ENCODE results near the gene TIMP2.

The TIMP2 gene

GRCh38 chr17:78900816-78901215 lies 24.4 kb downstream of the TIMP2 start:
- in situ Hi-C loops (cut with HindIII; ENCODE audit: low sequenced_read_pairs), result no loop called here
- DNase-seq (ENCODE audit: low read depth), result no peak
- TF ChIP-seq, protein P1, sequence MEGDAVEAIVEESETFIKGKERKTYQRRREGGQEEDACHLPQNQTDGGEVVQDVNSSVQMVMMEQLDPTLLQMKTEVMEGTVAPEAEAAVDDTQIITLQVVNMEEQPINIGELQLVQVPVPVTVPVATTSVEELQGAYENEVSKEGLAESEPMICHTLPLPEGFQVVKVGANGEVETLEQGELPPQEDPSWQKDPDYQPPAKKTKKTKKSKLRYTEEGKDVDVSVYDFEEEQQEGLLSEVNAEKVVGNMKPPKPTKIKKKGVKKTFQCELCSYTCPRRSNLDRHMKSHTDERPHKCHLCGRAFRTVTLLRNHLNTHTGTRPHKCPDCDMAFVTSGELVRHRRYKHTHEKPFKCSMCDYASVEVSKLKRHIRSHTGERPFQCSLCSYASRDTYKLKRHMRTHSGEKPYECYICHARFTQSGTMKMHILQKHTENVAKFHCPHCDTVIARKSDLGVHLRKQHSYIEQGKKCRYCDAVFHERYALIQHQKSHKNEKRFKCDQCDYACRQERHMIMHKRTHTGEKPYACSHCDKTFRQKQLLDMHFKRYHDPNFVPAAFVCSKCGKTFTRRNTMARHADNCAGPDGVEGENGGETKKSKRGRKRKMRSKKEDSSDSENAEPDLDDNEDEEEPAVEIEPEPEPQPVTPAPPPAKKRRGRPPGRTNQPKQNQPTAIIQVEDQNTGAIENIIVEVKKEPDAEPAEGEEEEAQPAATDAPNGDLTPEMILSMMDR (IDR thresholded peaks at IDR 0.05; ENCODE audit: low read depth, low read length, missing control alignments), result no peak

GRCh38 chr17:78899361-78900260 lies 25.6 kb downstream of the TIMP2 start:
- in situ Hi-C loops (cut with HindIII; ENCODE audit: low sequenced_read_pairs), result no loop called here
- no peak overlapping the region for H3K4me3 ChIP-seq (ENCODE audit: low read depth, low read length)
- TF ChIP-seq, protein P1 (IDR thresholded peaks at IDR 0.05; ENCODE audit: low read depth, low read length, missing control alignments), result no peak
- DNase-seq (ENCODE audit: low read depth), result no peak

More at GRCh38 chr17:78900816-78901215, 24.4 kb downstream of the TIMP2 start:
- H3K4me3 ChIP-seq (ENCODE audit: low read depth, low read length), result no peak overlapping the region

GRCh38 chr17:78898947-78899346 lies 26.2 kb downstream of the TIMP2 start:
- no peak for DNase-seq (ENCODE audit: low read depth)
- H3K4me3 ChIP-seq (ENCODE audit: low read depth, low read length), result no peak overlapping the region
- TF ChIP-seq, protein P1 (IDR thresholded peaks at IDR 0.05; ENCODE audit: low read depth, low read length, missing control alignments), result no peak
- in situ Hi-C loops (cut with HindIII; ENCODE audit: low sequenced_read_pairs), result no loop called here

DNA sequence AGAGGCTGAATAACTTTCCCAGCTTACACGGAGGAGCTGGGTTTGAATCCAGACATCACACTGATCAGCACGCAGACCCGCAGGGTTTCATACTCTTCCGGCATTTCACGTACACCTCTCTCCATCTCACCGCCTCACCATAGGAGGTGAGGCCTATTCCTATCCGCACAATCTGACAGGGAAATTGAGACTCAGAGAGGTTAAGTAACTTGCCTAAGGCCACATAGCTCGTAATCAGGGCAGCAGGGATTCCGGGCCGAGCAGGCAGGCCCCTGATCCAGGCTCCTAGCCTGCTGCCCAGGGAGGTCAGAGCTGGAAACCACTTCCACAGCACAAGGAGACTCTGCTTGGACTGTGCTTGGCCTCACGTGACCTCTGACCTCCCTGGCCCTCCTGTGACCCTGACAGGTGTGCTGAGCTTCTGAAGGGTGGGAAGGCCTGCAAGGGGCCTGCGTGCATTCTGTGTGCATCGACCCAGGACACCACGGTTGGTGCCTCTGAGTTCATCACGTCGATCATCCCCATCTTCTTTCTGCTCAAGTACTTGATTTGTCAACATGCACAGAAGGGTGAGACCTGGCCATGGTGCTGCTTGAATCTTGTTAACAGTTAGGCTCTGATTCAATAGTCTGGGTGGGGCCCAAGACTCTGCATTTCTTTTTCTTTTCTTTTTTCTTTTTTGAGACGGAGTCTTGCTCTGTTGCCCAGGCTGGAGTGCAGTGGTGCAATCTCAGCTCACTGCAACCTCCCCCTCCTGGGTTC lies 26.9 kb downstream of the TIMP2 start:
- TF ChIP-seq, protein P1 (IDR thresholded peaks at IDR 0.05; ENCODE audit: low read depth, low read length, missing control alignments), result no peak
- in situ Hi-C loops (cut with HindIII; ENCODE audit: low sequenced_read_pairs), result no loop called here
- H3K4me3 ChIP-seq (ENCODE audit: low read depth, low read length), result no peak overlapping the region
- DNase-seq (ENCODE audit: low read depth), result no peak

DNA sequence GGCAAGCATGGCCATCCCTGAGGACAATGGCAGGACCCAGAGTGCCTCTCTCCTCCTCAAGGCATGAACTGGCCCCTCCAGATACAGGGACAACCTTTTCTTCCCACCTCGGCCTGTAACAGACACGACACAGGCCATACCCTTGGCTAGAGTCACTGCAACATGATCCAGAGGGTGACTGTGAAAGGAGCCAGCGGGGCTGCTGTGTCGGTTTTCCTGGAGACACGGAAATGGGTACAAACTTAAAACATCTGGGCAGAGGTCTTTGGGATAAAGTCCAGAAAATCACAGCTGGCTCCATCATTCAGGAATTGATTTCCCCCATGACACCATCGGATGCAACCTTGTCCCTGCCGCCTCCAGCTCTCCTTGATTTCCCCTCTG lies 27.5 kb downstream of the TIMP2 start:
- TF ChIP-seq, protein P1 (IDR thresholded peaks at IDR 0.05; ENCODE audit: low read depth, low read length, missing control alignments), result no peak
- no peak for DNase-seq (ENCODE audit: low read depth)
- no peak overlapping the region for H3K4me3 ChIP-seq (ENCODE audit: low read depth, low read length)
- in situ Hi-C loops (cut with HindIII; ENCODE audit: low sequenced_read_pairs), result no loop called here

GRCh38 chr17:78896834-78897663 lies 28.1 kb downstream of the TIMP2 start:
- in situ Hi-C loops (cut with HindIII; ENCODE audit: low sequenced_read_pairs), result no loop called here
- TF ChIP-seq, protein P1 (IDR thresholded peaks at IDR 0.05; ENCODE audit: low read depth, low read length, missing control alignments), result no peak
- no peak overlapping the region for H3K4me3 ChIP-seq (ENCODE audit: low read depth, low read length)
- DNase-seq (ENCODE audit: low read depth), result no peak
